Measurements from ENCODE around the gene VPS52. TPM values are rescaled to one million over a fixed set of nuclear protein-coding genes. Genes with fewer than 3 reads are reported as not detected.

Gene VPS52
- total and polyA plus RNA-seq, 9 of the 15 experiments (the other 6 are each of a cell fraction or from before 2014, with no cell fraction given), result 24.4 to 103 (median 40.2) TPM

GRCh38 chr6:33273924-33274902 is 2.5 kb upstream of the VPS52 start (continued):
- TF ChIP-seq REST (IDR thresholded peaks at IDR 0.05; ENCODE audit: borderline replicate concordance), result no peak
- no peak for TF ChIP-seq REST (CRISPR knock-in tag; IDR thresholded peaks at IDR 0.05; ENCODE audit: low read depth)
- TF ChIP-seq THRAP3 (IDR thresholded peaks at IDR 0.05; ENCODE audit: borderline replicate concordance), result no peak
- TF ChIP-seq NR1H2 (CRISPR knock-in tag; IDR thresholded peaks at IDR 0.05), result no peak
- no peak for TF ChIP-seq HMG20A (CRISPR knock-in tag; conservative IDR thresholded peaks at IDR 0.05)
- no peak for TF ChIP-seq CUX1 (CRISPR knock-in tag; IDR thresholded peaks at IDR 0.05)
- TF ChIP-seq NFIC (IDR thresholded peaks at IDR 0.05), result no peak
- no peak for TF ChIP-seq CBX2 (IDR thresholded peaks at IDR 0.05; ENCODE audit: insufficient read depth, low read length, poor library complexity, severe bottlenecking)
- TF ChIP-seq BCOR (IDR thresholded peaks at IDR 0.05), result no peak
